ENCODE data around the gene ADGRD2.

DNA sequence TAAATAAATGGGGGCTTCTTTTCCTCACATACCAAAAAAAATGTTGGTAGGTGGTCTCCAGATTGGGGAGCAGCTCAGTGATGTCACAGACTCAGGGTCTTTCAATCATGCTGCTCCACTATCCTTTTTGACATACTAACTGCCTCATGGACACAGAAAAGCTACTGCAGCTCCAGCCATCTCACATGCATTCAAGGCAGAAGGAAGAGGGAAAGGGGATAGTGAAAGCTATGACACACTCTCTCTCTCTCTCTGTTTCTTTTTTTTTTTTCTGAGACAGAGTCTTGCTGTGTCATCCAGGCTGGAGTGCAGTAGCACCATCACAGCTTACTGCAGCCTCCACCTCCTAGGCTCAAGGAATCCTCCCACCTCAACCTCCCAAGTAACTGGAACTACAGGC, 7.9 kb upstream of the ADGRD2 start:
- no peak for TF ChIP-seq POLR2A (IDR thresholded peaks at IDR 0.05)
- TF ChIP-seq, protein P1, sequence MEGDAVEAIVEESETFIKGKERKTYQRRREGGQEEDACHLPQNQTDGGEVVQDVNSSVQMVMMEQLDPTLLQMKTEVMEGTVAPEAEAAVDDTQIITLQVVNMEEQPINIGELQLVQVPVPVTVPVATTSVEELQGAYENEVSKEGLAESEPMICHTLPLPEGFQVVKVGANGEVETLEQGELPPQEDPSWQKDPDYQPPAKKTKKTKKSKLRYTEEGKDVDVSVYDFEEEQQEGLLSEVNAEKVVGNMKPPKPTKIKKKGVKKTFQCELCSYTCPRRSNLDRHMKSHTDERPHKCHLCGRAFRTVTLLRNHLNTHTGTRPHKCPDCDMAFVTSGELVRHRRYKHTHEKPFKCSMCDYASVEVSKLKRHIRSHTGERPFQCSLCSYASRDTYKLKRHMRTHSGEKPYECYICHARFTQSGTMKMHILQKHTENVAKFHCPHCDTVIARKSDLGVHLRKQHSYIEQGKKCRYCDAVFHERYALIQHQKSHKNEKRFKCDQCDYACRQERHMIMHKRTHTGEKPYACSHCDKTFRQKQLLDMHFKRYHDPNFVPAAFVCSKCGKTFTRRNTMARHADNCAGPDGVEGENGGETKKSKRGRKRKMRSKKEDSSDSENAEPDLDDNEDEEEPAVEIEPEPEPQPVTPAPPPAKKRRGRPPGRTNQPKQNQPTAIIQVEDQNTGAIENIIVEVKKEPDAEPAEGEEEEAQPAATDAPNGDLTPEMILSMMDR (IDR thresholded peaks at IDR 0.05), result no peak
